Psoas muscle (tissue), 8 donors: Measurements from ENCODE around the gene U2SURP. TPM values are rescaled to one million over a fixed set of nuclear protein-coding genes. Genes with fewer than 3 reads are reported as not detected.

Experiments used
- ATAC-seq, 4 donors: fragments of 200-7000 bp; cut with Tn5 transposase; one replicate each; pipeline ENCODE4 v1.9.1; 2020; ENCODE audit warnings: moderate library complexity in 3 of 4, mild to moderate bottlenecking in 2 of 4
- DNase-seq, 2 donors: peaks; one replicate each; pipeline ENCODE4 v3.0.0-alpha.2; 2020
- H3K27ac ChIP-seq: fragments of 200-600 bp; one replicate; pipeline ENCODE4 v1.8.0; 2022
- H3K27me3 ChIP-seq, 3 donors: fragments of 200-600 bp in 1 of 3; one replicate each; pipeline versions ENCODE4 v1.6.1 to v1.8.0; 2013 to 2022; ENCODE audit warnings: low read length in 2 of 3, mild to moderate bottlenecking in 2 of 3, moderate library complexity in 1 of 3; ENCODE audit not compliant: insufficient read depth in 3 of 3
- H3K36me3 ChIP-seq, 2 donors: fragments of 200-600 bp in 1 of 2; one replicate each; pipeline versions ENCODE4 v1.6.1 to v1.8.0; 2013 to 2022; ENCODE audit warnings: low read depth in 1 of 2, mild to moderate bottlenecking in 1 of 2, moderate library complexity in 1 of 2; ENCODE audit not compliant: insufficient read depth in 1 of 2
- H3K4me1 ChIP-seq: fragments of 200-600 bp; one replicate; pipeline ENCODE4 v1.8.0; 2022
- H3K4me3 ChIP-seq: fragments of 200-600 bp; one replicate; pipeline ENCODE4 v1.8.0; 2022; ENCODE audit warnings: mild to moderate bottlenecking
- H3K9me3 ChIP-seq: fragments of 200-600 bp; one replicate; pipeline ENCODE4 v1.8.0; 2022
- WGBS, 3 donors: extraction: QIAGEN DNeasy Blood & Tissue Kit; methylation state at CpG; one replicate each; pipeline versions ENCODE4 v1.1.6 to v1.1.7; 2013; 5-methylcytosine and 5-hydroxymethylcytosine counted together
- intact Hi-C, 2 donors: fragments of 100-400 bp; cut with DNase I; formaldehyde crosslinking; loops; one replicate each; pipeline versions ENCODE4 v1.11.0 to v1.14.2; 2022
- polyA plus RNA-seq, 3 donors: library from polyadenylated mRNA; stranded (reverse); fragments of 200-250 nt; gene quantifications; one replicate each; pipeline ENCODE4 v1.2.3, GENCODE V29; 2013
- total RNA-seq, 4 donors: library from RNA; stranded (reverse); fragmentation: NEBNext Ultra II Directional in 2 of 4; extraction: Animal tissue kit (Norgen Biotek cat#: 25700) in 2 of 4; gene quantifications; one replicate each; pipeline versions ENCODE4 v1.2.1 to v1.2.4, GENCODE V29; 2021 to 2023
- TF ChIP-seq, protein P1 (sequence below): fragments of 200-600 bp; IDR thresholded peaks from one replicate; pipeline ENCODE4 v1.8.0; 2022; ENCODE audit warnings: antibody characterized with exemption
- donor health status: healthy with polysubstance abuse.
- donor health status: DM: no; HTN: no; CAD: no; lungs with moderate emphysema.
- donor health status: Bipolar disorder and iron deficiency.
- donor health status: healthy.
- donor health status: DM: yes; HTN: yes; CAD: no.
- donor health status: DM: no; HTN: no; CAD: no.
- donor health status: DM: no; HTN: no; CAD: no.
- donor health status: DM: yes; HTN: yes; CAD: no.

U2SURP gene
- total and polyA plus RNA-seq, 7 donors: 20.5 to 69.3 (median 39.8) TPM

DNA sequence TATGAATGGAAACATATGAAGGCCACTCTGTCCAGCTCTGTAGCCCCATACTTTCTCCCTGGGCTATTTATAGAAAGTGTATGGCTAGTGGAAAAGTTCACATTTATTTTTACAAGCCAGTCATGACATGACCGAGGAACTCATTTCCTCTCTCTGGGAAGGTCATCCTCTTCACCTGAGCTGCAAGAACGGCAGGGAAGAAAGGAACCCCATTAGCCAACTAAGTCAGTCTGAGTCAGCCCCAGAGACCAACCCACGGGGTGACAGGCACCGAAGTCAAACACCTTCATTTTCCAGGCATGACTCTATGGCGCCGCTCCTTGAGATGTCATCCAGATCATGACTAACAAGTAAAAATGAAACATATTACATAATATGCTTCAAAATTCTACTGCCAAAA, 42.7 kb upstream of the U2SURP start:
- Histone ChIP-seq H3K27me3 (peaks cover 0 to 12% (median 0%) of the 10 kb centered on the region in 3 donors), H3K4me3 (peak overlapping the region; percentile 11), H3K36me3 (no peaks in the 10 kb centered on the region), H3K9me3 (no peaks in the 10 kb centered on the region), H3K4me1 (peaks cover 5% of the 10 kb centered on the region), H3K27ac (peak overlapping the region; percentile 53)
- DNase-seq (peak; percentile 38 to 59), ATAC-seq (peak; percentile 82 to 90 (median 86))
- 22 to 28% (median 25%) methylated on average over 6 of the region's 6 CpGs for WGBS, 3 donors
- TF ChIP-seq, protein P1, sequence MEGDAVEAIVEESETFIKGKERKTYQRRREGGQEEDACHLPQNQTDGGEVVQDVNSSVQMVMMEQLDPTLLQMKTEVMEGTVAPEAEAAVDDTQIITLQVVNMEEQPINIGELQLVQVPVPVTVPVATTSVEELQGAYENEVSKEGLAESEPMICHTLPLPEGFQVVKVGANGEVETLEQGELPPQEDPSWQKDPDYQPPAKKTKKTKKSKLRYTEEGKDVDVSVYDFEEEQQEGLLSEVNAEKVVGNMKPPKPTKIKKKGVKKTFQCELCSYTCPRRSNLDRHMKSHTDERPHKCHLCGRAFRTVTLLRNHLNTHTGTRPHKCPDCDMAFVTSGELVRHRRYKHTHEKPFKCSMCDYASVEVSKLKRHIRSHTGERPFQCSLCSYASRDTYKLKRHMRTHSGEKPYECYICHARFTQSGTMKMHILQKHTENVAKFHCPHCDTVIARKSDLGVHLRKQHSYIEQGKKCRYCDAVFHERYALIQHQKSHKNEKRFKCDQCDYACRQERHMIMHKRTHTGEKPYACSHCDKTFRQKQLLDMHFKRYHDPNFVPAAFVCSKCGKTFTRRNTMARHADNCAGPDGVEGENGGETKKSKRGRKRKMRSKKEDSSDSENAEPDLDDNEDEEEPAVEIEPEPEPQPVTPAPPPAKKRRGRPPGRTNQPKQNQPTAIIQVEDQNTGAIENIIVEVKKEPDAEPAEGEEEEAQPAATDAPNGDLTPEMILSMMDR: no peak
- intact Hi-C loops: no loop called here

DNA sequence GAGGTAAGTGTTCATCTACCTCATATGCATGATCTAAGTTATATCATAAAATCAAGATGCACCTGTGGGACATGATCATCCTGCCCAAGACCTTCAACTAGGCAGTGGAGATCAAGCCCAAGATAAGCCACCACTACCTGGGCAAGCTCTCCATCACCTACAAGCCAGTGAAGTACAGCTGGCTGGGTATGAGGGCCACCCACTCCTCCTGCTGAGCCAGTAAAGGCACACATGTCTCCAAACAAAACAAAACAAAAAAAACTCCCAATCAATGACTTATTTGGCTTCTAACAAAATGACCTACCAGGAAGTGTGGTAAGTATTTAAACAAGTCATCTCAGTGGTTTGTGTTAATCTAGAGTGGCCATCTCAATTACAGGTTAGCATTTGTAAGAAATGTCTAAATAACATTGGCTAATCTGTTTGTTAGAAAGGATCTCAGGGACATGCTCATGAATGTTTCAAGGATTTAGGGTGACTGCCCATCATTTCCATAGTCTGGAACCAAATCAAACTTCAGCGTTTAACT, 41.0 kb upstream of the U2SURP start:
- ATAC-seq (no peak), DNase-seq (no peak)
- Histone ChIP-seq H3K4me1 (peaks cover 5% of the 10 kb centered on the region), H3K4me3 (no peak overlapping the region), H3K27ac (no peak overlapping the region), H3K36me3 (no peaks in the 10 kb centered on the region), H3K9me3 (no peaks in the 10 kb centered on the region), H3K27me3 (peaks cover 0 to 12% (median 2%) of the 10 kb centered on the region in 3 donors)
- 82 to 91% (median 88%) methylated on average over 1 of the region's 1 CpG for WGBS, 3 donors
- TF ChIP-seq, protein P1: no peak
- intact Hi-C loops: no loop called here

DNA sequence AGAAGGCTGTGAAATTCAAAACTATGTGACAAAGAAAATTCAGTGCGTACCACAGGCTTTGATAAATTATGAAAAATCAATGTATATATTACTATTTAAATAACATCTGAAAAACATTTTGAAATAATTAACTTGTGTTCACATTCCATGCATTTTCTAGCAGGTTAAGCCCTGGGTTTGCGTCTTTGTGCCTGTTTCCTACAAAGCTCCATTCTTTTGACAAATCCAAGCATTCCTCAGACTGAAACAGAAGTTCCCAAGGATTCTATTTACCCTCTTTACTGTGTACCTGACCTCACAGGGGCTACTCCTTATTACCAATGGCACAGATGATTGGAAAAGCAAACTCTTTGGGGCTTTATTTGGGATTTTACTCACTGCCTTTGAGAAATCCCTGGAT, 39.8 kb upstream of the U2SURP start:
- H3K27ac ChIP-seq: no peak overlapping the region
- H3K9me3 ChIP-seq: no peaks in the 10 kb centered on the region
- no peak for ATAC-seq
- 78 to 83% (median 78%) methylated on average over 2 of the region's 2 CpGs for WGBS, 3 donors
- TF ChIP-seq, protein P1: no peak
- H3K36me3 ChIP-seq: no peaks in the 10 kb centered on the region
- H3K4me1 ChIP-seq: peaks cover 5% of the 10 kb centered on the region
- peaks cover 0 to 12% (median 2%) of the 10 kb centered on the region in 3 donors for H3K27me3 ChIP-seq
- H3K4me3 ChIP-seq: no peak overlapping the region
- intact Hi-C loops: no loop called here
- DNase-seq: no peak

DNA sequence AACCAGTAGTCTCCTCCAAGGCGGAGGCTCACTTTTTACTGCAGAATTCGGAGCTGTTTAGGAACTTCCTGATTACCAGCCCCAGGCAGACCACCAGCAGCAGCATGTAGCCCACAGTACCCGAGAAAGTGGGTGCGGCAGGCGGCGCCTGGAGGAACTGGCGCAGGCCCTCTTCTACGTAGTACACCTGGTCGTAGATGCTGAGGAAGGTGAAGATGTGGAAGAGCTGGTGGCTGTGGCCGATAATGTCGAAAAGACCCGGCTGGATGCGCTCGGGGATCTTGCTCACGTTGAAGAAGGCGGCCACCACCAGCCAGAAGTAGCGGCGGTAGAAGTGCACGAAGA, 39.2 kb upstream of the U2SURP start:
- H3K4me3 ChIP-seq: no peak overlapping the region
- WGBS, 3 donors: 96 to 97% (median 97%) methylated on average over 19 of the region's 19 CpGs
- no peak for DNase-seq
- intact Hi-C loops: no loop called here
- H3K4me1 ChIP-seq: peaks cover 5% of the 10 kb centered on the region
- no peaks in the 10 kb centered on the region for H3K36me3 ChIP-seq
- H3K9me3 ChIP-seq: no peaks in the 10 kb centered on the region
- peaks cover 0 to 12% (median 2%) of the 10 kb centered on the region in 3 donors for H3K27me3 ChIP-seq
- no peak for ATAC-seq
- TF ChIP-seq, protein P1: no peak
- no peak overlapping the region for H3K27ac ChIP-seq
